HUES64 (cell line): Measurements from ENCODE around the gene ZNF217.
"Not testable (repeated sequence)": the region's sequence is repeated elsewhere in the genome, so short reads cannot be mapped to it uniquely, and the experiment has no call there.

Source experiments
- H3K27ac ChIP-seq: 2 replicates; pipeline ENCODE4 v1.7.0; 2013; ENCODE audit warnings: low read depth, low read length, inconsistent platforms
- H3K27me3 ChIP-seq: 2 replicates; pipeline ENCODE4 v1.6.1; 2013; ENCODE audit warnings: mild to moderate bottlenecking, low read length; ENCODE audit not compliant: insufficient read depth
- H3K36me3 ChIP-seq: 2 replicates; pipeline ENCODE4 v1.6.1; 2013; ENCODE audit warnings: mild to moderate bottlenecking, low read length; ENCODE audit not compliant: insufficient read depth
- H3K4me1 ChIP-seq: 2 replicates; pipeline ENCODE4 v1.6.1; 2013; ENCODE audit warnings: mild to moderate bottlenecking, low read length, moderate library complexity; ENCODE audit not compliant: insufficient read depth
- H3K4me3 ChIP-seq: 2 replicates; pipeline ENCODE4 v1.5.1; 2013; ENCODE audit warnings: mild to moderate bottlenecking, low read length, moderate library complexity
- H3K9ac ChIP-seq: 2 replicates; pipeline ENCODE4 v1.6.1; 2013; ENCODE audit warnings: mild to moderate bottlenecking, low read depth, low read length
- H3K9me3 ChIP-seq: 2 replicates; pipeline ENCODE4 v1.6.1; 2013; ENCODE audit warnings: low read depth, low read length; ENCODE audit not compliant: insufficient read depth
- WGBS: fragments of 150-250, 120-280 bp; methylation state at CpG from one replicate; pipeline ENCODE4 v1.1.7; 2013; ENCODE audit warnings: missing lambda C conversion rate; 5-methylcytosine and 5-hydroxymethylcytosine counted together

ZNF217 gene

DNA sequence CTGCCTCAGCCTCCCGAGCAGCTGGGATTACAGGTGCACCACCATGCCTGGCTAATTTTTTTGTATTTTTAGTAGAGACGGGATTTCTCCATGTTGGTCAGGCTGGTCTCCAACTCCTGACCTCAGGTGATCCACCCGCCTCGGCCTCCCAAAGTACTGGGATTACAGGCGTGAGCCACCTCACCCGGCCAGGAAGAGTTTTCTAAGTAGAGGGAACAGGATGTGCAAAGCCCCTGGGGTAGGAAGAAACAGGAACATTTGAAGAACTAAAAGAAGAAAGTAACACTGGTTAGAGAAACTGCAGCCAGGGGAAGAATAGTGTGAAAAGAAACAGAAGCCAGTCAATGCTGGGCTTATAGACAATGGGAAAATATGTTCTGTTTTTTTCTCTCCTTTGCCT is 35.1 kb upstream of the ZNF217 start:
- H3K36me3 ChIP-seq, H3K9ac ChIP-seq, H3K4me3 ChIP-seq, H3K9me3 ChIP-seq, H3K4me1 ChIP-seq, H3K27ac ChIP-seq, H3K27me3 ChIP-seq: not testable (repeated sequence)
- WGBS, result 96% methylated on average over 6 of the region's 6 CpGs

DNA sequence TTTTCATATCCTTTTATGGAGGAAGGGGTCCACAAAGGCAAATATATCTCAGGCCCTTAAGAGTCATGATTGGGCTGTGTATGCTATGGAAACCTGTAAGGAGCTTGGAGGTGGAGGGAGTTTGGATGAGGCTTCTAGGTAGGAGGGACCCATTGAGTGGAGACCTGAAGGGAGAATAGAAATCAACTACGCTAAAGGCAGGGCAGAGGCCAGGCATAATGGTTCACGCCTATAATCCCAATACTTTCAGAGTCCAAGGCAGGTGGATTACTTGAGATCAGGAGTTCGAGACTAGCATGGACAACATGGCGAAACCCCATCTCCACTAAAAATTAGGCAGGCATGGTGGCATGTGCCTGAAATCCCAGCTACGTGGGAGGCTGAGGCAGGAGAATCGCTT is 34.4 kb upstream of the ZNF217 start:
- peaks cover 13% of the 10 kb centered on the region for H3K4me1 ChIP-seq
- H3K4me3 ChIP-seq, result no peak overlapping the region
- no peaks in the 10 kb centered on the region for H3K9me3 ChIP-seq
- H3K9ac ChIP-seq, result no peak overlapping the region
- 97% methylated on average over 6 of the region's 6 CpGs for WGBS
- no peaks in the 10 kb centered on the region for H3K27me3 ChIP-seq
- no peaks in the 10 kb centered on the region for H3K36me3 ChIP-seq
- H3K27ac ChIP-seq, result no peak overlapping the region

DNA sequence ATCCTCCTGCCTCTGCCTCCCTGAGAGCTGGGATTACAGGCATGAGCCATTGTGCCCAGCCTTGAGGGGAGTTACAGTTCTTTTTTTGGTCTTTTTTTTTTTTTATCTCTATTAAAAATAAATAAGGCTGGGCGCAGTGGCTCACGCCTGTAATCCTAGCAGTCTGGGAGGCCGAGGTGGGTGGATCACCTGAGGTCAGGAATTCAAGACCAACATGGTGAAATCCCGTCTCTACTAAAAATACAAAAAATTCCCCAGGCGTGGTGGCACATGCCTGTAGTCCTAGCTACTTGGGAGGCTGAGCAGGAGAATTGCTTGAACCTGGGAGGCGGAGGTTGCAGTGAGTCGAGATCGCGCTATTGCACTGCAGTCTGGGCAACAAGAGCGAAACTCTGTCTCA is 33.4 kb upstream of the ZNF217 start:
- not testable (repeated sequence) for H3K36me3 ChIP-seq, H3K27me3 ChIP-seq, H3K9ac ChIP-seq, H3K9me3 ChIP-seq, H3K27ac ChIP-seq, H3K4me3 ChIP-seq
- peaks cover 24% of the 10 kb centered on the region for H3K4me1 ChIP-seq
- 91% methylated on average over 9 of the region's 10 CpGs for WGBS

DNA sequence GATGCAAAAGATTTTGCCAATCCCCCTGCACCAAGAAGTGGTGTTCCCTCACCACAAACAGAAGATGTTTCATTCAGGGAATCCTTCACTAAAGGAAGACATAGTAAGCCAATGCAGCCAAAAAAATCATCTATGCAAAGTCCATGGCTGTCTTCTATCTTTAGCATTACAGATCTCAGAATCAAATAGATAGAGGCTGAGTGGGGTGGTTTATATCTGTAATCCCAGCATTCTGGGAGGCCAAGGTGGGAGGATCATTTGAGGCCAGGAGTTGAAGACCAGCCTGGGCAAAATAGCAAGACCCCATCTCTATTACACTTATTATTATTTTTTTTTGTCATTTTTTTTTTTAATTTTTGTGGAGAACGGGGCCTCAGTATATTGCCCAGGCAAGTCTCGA is 32.9 kb upstream of the ZNF217 start:
- peaks cover 28% of the 10 kb centered on the region for H3K4me1 ChIP-seq
- H3K36me3 ChIP-seq, result no peaks in the 10 kb centered on the region
- no peak overlapping the region for H3K9ac ChIP-seq
- H3K27me3 ChIP-seq, result no peaks in the 10 kb centered on the region
- H3K27ac ChIP-seq, result no peak overlapping the region
- H3K9me3 ChIP-seq, result no peaks in the 10 kb centered on the region
- H3K4me3 ChIP-seq, result no peak overlapping the region
- 91% methylated on average over 2 of the region's 2 CpGs for WGBS

DNA sequence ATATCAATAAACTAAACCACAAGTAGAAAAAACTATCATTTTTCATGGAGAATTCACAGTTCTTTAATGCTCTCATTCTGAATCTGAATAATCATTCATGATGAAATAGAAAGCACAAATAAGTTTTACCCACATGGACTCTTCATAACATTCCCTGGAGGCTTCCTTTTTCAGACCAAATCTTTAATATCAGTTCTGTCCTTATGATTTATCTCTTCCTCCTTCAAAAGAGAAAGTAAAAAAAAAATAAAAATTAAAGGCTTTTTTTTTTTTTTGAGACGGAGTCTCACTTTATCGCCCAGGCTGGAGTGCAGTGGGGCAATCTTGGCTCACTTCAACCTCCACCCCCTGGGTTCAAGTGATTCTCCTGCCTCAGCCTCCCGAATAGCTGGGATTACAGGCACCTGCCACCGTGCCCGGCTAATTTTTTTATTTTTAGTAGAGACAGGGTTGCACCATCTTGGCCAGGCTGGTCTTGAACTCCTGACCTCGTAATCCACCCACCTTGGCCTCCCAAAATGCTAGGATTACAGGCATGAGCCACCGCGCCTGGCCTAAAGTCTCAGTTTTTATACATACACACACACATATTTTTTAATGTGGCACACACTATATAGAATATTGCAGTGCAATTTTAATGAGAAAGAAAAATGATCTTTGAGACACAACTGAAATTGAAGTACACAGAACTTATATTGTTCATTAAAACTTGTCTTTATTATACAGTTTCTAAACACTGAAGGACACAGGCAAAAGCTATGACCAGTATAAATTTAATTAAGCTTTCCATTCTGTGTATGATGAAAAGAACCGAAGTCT is 31.9 kb upstream of the ZNF217 start:
- Histone ChIP-seq H3K9me3 (no peaks in the 10 kb centered on the region), H3K27me3 (no peaks in the 10 kb centered on the region), H3K9ac (no peak overlapping the region), H3K27ac (no peak overlapping the region), H3K36me3 (no peaks in the 10 kb centered on the region), H3K4me3 (no peak overlapping the region), H3K4me1 (peaks cover 31% of the 10 kb centered on the region)
- WGBS, result 92% methylated on average over 8 of the region's 9 CpGs

DNA sequence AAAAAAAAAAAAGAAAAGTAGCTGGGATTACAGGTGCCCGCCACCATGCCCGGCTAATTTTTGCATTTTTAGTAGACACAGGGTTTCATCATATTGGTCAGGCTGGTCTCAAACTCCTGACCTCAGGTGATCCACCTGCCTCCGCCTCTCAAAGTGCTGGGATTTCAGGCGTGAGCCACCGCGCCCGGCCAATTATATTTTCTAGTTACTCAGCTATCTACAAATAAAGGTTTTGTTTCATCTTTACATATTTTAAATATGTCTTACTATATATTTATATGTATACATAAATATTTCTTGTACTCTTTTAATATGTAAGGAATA is 31.2 kb upstream of the ZNF217 start:
- H3K27me3 ChIP-seq, H3K4me3 ChIP-seq, H3K36me3 ChIP-seq, H3K9ac ChIP-seq, H3K27ac ChIP-seq, H3K9me3 ChIP-seq: not testable (repeated sequence)
- H3K4me1 ChIP-seq, result peaks cover 31% of the 10 kb centered on the region
- 72% methylated on average over 7 of the region's 7 CpGs for WGBS

DNA sequence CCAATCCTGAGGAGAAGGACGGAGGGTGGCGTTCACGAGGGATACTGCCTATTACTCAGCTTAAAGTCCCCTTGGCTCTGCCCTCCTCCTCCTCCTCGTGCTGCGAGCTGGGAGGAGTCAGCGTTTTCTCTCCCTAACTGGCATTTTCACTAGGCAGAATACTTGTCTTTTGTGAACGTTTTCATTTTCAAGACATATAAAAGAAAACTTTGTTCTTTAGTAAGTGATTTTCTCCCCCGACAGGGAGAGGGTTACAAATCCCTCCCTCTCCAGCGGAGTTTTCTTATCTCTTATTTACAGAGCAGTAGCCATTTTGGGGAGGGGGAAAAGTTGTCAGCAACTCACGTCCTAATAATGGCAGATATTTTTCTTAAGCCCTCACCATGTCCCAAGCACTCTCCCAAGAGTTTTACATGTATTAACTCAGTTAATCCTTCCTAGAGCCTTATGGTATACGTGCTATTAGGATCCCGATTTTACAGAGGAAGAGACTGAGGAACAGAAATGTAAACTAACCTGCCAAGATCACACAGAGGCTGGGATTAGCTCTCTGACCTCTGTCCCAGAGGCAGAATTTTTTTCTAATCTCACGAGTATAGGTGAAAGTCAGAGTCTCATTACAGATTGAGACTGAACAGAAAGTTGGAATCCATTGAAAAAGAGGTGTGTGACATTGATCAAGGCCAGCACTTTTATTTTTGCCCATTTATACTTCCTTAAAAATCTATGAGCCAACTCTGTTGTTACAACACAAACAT is 30.0 kb upstream of the ZNF217 start:
- H3K9ac ChIP-seq, result peak overlapping the region; percentile 75
- peaks cover 31% of the 10 kb centered on the region for H3K4me1 ChIP-seq
- WGBS, result under 1% methylated on average over 10 of the region's 13 CpGs
- no peaks in the 10 kb centered on the region for H3K27me3 ChIP-seq
- H3K36me3 ChIP-seq, result no peaks in the 10 kb centered on the region
- no peaks in the 10 kb centered on the region for H3K9me3 ChIP-seq
- peak overlapping the region; percentile 91 for H3K27ac ChIP-seq
- peak overlapping the region; percentile 49 for H3K4me3 ChIP-seq

DNA sequence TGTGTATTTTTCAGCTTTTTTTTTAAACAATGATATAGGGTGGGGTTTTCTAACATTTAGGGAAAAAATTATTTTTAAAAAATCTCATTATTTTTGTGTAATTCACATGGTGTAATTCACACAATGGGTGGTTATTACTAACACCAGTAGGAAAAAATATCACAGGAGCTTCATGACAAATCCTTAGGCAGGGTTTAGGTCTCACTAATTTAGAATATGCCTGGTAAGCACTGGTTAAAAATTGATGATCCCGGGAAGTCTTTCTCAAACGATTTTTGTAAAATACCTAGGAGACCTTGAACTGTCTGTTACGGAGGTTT is 29.5 kb upstream of the ZNF217 start:
- no peaks in the 10 kb centered on the region for H3K27me3 ChIP-seq
- H3K36me3 ChIP-seq, result no peaks in the 10 kb centered on the region
- H3K4me1 ChIP-seq, result peaks cover 31% of the 10 kb centered on the region
- H3K27ac ChIP-seq, result peak overlapping the region; percentile 91
- H3K4me3 ChIP-seq, result peak overlapping the region; percentile 49; the same call in 1 of the 2 replicates
- H3K9ac ChIP-seq, result peak overlapping the region; percentile 75
- WGBS, result 6% methylated on average over 3 of the region's 3 CpGs
- H3K9me3 ChIP-seq, result no peaks in the 10 kb centered on the region

DNA sequence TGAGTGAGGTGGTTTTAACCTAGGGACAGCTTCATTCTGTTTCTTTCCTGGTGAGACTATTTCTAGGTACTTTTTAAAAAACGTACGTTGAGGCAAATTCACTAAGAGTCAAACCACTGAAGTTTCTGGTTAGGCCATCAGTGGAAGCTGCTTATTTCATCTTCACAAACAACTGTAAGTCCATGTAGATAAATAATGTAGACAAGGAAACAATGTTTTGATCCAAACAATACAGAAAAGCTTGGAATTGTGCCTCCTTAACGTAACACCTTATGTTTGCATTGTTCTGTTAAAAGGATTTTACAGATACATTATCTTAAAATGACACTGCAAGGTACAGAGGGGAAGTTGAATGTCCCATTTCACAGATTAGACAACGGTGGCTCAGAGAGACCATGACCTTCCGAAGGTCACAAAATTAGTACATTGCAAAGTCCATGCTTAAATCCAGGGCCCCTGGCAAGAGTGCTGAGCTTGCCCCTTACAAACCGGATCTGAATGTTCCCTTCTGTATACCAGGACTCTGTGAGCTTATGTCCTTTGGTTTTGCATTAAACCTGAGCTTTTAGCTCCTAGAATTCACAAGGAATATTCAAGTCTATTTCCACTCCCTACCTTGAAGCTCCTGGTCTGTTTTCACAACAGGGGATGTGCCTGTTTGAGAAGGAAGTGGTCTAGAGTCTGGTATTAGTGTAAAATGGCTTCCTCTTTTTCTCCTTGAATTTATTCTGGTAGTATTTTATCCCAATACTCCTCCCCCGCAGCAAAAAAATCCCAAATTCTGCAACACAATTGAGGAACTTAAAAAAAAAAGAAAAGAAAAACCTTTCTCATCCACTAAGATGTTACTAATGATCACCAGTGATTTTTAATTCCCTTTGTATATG is 28.9 kb upstream of the ZNF217 start:
- Histone ChIP-seq H3K4me1 (peaks cover 31% of the 10 kb centered on the region), H3K36me3 (no peaks in the 10 kb centered on the region), H3K27me3 (no peaks in the 10 kb centered on the region), H3K27ac (peak overlapping the region; percentile 91), H3K9ac (peak overlapping the region; percentile 75; the same call in 1 of the 2 replicates), H3K4me3 (no peak overlapping the region), H3K9me3 (no peaks in the 10 kb centered on the region)
- 67% methylated on average over 7 of the region's 7 CpGs for WGBS

DNA sequence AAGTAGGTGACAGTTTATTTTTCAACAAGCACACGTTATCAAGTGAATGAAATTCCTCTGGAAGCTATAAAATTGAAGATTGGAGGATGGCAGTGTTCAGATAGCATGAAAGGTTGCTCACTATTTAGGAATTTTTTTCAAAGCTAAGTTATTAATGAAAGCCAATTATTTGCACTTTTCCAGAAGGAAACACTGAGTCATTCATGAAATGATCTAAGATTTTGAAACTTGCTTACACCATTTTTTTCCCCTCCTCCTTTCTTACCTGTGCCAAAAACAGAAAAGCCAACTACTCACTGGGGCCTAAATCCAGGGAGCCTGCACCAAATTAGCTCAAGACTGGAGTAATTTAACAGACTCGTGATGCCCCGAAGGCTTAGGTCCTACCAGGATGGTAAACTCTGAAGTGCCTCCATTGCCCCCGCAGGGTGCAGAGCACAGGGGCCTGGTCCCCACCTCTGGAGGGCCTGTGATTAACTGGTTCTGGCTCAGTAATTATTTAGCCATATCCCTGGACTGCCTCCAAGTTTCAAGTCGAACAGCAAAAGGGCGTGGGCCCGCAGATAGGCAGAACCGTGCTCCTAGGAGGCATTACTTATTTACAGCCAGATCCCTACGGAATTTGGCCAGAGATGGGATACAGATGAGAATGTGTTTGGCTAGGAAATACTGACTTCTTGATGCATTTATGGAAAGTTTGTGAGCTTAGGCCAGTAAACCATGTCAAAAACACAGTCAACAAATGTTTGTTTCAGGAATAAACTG is 28.0 kb upstream of the ZNF217 start:
- 81% methylated on average over 9 of the region's 9 CpGs for WGBS
- Histone ChIP-seq H3K4me1 (peaks cover 31% of the 10 kb centered on the region), H3K27ac (peak overlapping the region; percentile 91), H3K9ac (no peak overlapping the region), H3K9me3 (no peaks in the 10 kb centered on the region), H3K27me3 (no peaks in the 10 kb centered on the region), H3K4me3 (no peak overlapping the region), H3K36me3 (no peaks in the 10 kb centered on the region)
